Activated CD4-positive, alpha-beta T cell treated with anti-CD3 and anti-CD28 coated beads, Interleukin-2, Interleukin-4, amounts not matched to agents 100 ng/mL and 50 ng/mL, durations not matched to agents 16 hours and 8 hours (primary cell): Measurements from ENCODE around the gene KCNG2.

Experiments
- DNase-seq: peaks from one replicate; pipeline ENCODE4 v3.0.0-alpha.2; 2020; ENCODE audit warnings: low spot score

Gene KCNG2

GRCh38 chr18:79819064-79819967 is 21.6 kb downstream of the KCNG2 start:
- no peak for DNase-seq

GRCh38 chr18:79819968-79820351 is 22.2 kb downstream of the KCNG2 start:
- DNase-seq, result no peak

DNA sequence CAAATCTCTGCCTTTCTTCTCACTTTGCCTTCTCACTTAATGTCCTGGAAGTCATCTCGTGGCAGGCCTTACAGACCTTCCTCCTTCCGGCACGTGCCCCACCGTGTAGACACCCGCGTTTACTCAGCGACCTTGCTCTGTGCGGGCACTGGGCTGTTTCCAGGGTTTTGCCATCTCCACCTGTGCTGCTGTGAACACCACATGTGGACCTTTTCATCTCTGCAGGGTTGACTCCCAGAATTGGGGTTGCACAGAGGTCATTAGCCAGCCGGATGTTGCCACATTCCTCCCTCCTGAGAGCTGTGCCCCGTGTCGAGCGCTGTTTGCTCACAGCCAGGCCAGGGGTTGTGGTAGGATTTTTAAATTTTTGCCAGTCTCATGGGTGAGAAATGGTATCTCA is 25.4 kb downstream of the KCNG2 start:
- DNase-seq, result no peak

DNA sequence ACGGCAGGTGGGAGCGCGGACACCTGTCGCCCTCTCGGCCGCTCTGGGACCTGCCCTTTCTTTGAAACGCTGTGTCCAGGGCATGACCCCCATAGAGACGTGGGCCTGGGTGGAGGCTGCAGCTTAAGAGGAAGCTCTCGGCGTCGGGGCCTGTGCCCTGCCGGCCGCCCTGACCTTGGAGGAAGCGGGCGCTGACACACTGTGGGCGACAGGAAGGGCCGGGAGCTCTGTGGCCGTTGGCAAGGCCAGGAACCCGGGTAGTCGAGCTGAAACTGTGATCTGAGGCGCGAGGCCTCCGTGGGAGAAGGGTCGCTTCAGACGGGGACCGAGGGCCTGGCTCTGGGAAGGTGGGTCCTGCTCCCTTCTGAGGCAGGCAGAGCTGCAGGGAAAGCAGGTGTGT is 28.2 kb downstream of the KCNG2 start:
- DNase-seq, result no peak

DNA sequence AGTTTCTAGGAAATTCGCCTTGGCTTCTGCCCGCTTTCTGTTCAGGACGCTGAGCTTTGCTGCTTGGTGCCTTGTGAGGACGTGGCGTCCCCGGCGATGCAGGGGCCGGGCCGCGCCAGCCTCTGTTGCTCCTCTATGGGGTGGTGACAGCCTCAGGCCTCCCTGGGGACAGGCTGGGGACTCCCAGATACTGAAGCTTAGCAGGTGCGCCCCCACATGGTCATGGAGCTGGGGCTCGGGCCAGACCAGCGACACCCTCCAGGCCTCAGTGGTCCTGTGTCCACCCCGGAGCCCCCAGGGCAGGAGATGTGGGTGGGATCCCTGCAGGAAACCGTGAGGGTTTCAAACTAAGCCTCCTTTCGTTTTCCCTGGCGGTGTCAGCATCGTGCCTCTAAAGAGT is 29.2 kb downstream of the KCNG2 start:
- DNase-seq, result no peak

GRCh38 chr18:79828258-79828657 is 30.5 kb downstream of the KCNG2 start:
- DNase-seq, result no peak

DNA sequence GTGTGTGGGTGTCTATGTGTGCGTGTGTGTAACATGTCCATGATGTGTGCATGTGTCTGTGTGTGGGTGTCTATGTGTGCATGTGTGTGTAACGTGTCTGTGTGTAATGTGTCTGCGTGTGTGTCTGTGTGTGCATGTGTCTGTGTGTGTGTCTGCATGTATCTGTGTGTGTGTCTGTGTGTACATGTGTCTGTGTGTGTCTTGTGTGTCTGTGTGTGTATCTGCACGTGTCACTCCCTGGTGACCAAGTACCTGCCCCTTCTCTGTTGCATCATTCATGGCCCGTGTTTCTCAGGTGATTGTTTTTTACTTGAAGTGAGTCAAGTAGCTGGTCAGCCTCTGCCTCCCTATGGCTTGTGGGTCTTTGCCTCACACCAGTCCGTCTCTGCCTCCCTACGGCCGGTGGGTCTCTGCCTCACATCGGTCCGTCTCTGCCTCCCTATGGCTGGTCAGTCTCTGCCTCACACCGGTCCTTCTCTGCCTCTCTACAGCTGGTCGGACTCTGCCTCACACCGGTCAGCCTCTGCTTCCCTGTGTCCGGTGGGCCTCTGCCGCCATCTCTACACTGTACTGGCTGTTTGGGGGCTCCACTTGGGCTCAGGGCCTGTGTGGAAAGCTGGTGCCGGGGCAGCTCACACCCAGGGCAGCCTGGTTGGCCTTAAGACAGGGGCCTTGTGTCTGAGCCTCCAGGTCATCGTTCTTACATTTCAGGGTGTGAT is 31.6 kb downstream of the KCNG2 start:
- no peak for DNase-seq

DNA sequence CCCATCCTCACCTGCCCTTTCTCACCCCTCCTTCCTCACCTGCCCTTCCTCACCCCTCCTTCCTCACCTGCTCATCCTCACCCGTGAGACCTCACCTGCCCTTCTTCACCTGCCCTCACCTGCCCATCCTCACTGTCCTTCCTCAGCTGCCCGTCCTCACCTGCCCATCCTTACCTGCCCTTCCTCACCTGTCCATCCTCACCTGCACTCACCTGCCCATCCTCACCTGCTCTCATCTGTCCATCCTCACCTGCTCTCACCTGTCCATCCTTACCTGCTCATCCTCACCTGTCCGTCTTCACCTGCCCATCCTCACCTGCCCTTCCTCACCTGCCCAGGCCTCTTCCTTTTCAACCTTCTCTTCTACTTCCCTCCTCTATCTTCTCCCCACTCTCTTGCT is 34.4 kb downstream of the KCNG2 start:
- DNase-seq, result no peak

DNA sequence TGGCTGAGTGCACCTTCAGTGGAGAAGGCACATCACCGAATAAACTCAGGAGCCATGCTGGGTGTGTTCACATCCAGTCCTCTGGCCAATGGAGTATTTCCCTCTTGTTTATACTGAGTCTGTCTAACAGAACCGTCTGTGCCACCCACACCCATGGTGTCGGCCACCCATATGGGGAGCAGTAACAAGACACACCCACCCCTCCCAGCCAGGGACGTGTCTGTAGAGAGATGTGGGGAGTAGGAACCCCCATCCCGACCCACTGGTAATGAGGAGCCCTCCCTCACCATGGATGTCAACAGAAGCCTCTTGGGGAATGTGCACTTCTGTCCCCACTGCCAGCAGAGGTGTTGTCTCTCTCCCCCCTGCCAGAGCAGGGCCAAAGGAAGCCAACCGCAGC is 37.1 kb downstream of the KCNG2 start:
- DNase-seq, result no peak

- DNase-seq, result no peak
Observed at GRCh38 chr18:79841936-79842335, 44.2 kb downstream of the KCNG2 start.

GRCh38 chr18:79844999-79845563 is 47.3 kb downstream of the KCNG2 start:
- no peak for DNase-seq

GRCh38 chr18:79846936-79847557 is 49.3 kb downstream of the KCNG2 start:
- DNase-seq, result no peak

- DNase-seq, result no peak
Observed at GRCh38 chr18:79847606-79848293, 50.0 kb downstream of the KCNG2 start.

DNA sequence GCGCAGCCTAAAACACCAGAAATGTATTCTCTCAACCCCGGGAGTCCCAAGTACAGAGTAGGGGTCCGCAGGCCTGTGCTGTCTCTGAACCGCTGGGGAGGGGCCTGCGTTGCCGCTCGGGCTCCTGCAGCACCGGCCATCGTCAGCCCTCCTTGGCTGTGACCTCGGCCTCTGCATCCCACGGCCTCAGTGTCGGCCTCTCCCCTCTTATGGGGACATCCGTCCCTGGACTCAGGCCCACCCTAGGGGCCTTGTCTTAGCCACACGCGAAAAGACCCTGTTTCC is 50.5 kb downstream of the KCNG2 start:
- DNase-seq, result no peak

DNA sequence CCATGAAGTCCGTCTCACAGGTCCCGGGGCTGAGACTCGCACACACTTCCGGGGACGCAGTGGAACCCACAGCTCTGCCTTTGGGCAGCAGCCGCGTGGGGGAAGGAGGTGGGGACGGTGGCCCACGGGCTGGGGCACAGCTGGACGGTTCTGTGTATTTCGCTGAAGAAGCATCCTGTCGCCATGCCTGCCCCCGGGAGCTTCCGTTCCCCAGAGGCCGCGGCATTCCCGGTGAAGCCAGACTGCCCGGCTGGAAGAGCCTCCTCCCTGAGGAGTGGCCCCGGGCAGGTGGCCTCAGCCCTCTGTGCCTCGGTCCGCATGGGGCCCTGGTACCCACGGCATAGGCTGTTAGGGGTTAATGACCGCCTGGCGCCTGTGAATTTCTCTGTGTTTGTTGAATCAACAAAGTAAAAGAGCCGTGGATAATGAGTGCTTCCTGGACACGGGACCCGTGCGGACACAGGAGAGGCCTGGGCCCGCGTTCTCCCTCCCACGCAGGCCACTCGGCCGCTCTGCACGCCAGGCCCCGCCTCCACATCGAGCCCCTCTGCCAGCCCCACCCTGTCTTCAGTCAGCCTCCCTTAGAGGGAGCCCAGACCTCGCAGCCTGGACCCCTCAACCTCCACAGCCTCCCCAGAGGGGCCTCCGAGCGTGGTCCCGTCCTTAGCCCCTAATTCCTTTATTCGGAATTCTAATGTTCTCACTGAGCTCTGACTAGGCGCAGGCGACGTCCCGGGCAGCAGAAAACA is 51.0 kb downstream of the KCNG2 start:
- no peak for DNase-seq

GRCh38 chr18:79849328-79850207 is 51.8 kb downstream of the KCNG2 start:
- no peak for DNase-seq

GRCh38 chr18:79850731-79851130 is 53.0 kb downstream of the KCNG2 start:
- no peak for DNase-seq

DNA sequence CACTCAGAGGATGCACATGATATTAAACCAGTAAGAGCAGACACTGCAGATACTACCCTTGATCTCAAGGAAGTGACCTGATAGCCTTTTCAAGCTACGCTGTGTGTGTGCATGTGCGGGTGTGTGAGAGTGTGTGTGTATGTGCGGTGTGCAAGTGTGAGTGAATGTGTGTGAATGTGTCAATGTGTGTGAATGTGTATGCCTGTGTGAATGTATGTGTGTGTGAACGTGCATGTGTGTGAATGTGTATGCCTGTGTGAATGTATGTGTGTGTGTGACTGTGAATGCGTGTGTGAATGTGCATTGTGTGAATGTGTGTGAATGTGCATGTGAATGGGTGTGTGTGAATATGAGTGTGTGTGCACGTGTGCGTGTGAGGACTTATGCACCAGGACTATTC is 53.8 kb downstream of the KCNG2 start:
- no peak for DNase-seq

- DNase-seq, result no peak
Observed at GRCh38 chr18:79851950-79852349, 54.2 kb downstream of the KCNG2 start.

DNA sequence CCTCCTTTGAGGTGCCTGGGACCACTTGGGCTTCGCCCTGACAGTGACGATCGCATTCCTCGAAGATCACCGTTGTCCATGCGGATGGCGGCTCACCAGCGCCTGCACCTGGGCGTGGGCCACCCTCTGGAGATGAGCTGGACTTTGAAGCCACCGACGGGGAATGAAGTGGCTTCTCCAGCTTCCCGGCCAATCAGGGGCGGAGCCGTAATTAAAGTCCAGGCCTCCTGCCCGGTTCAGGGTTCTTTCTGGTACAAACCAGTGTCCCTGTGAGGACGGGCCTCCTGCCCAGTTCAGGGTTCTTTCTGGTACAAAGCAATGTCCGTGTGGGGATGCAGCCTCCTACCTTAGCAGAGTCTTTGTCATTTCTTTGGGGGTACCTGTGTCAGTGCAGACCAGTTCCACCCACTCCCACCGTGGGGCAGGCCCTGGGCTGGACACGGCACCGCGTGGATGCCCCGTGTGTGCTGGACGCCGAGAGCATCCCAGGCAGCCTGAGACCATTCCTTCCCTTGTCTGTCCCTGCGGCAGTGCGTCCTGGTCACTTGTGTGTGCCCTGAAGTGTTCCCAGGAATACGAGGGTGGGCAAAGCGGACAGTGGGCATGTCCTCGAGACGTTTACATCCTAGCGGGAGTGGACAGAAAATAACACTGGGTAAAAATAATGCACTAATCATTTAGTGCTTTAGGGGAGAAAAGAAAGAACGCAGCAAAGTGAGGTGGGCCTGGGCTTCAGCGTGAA is 55.0 kb downstream of the KCNG2 start:
- DNase-seq, result no peak
